GM12891 (cell line): ENCODE results near the gene ZDHHC19.

Experiments
- PAX5 ChIP-seq: IDR thresholded peaks from 2 replicates; pipeline ENCODE4 v1.6.1; 2011; ENCODE audit warnings: low read length, moderate library complexity, mild to moderate bottlenecking; ENCODE audit not compliant: insufficient read depth, severe bottlenecking
- POLR2A ChIP-seq: IDR thresholded peaks from 2 replicates; pipeline ENCODE4 v1.6.1; 2011; ENCODE audit warnings: low read depth, low read length, control low read depth
- POLR2AphosphoS5 ChIP-seq: IDR thresholded peaks from 2 replicates; pipeline ENCODE4 v1.6.1; 2011; ENCODE audit warnings: low read depth, low read length, control low read depth
- SPI1 ChIP-seq: IDR thresholded peaks from 2 replicates; pipeline ENCODE4 v1.6.1; 2011; ENCODE audit warnings: low read depth, low read length, control low read depth
- TAF1 ChIP-seq: IDR thresholded peaks from 2 replicates; pipeline ENCODE4 v1.6.1; 2011; ENCODE audit warnings: low read depth, low read length, control low read depth

- TF ChIP-seq TAF1 (no peak), POLR2AphosphoS5 (no peak), POLR2A (no peak), PAX5 (no peak), SPI1 (no peak)
Observed at GRCh38 chr3:196222876-196223595, 11.8 kb upstream of the ZDHHC19 start.
